Right lobe of liver (tissue), 4 donors: ENCODE measurements around the gene JAM3.

ENCODE experiments used
- CTCF ChIP-seq, 4 donors: fragments of 200-600 bp in 3 of 4; fragments of 450-650 bp in 1 of 4; IDR thresholded peaks; one replicate each; pipeline versions ENCODE4 v1.5.1 to v1.8.0; 2016 to 2022; ENCODE audit warnings: antibody characterized with exemption in 4 of 4, mild to moderate bottlenecking in 2 of 4
- POLR2A ChIP-seq: fragments of 450-650 bp; IDR thresholded peaks from one replicate; pipeline ENCODE4 v1.6.1; 2017; ENCODE audit warnings: antibody characterized with exemption, mild to moderate bottlenecking
- donor health status: DM: no; HTN: no; CAD: no.
- donor health status: DM: no; HTN: no; CAD: no.
- donor health status: DM: no; HTN: yes; CAD: no.

- TF ChIP-seq CTCF (IDR thresholded peaks at IDR 0.05) (no peak), POLR2A (peak; percentile 8)
Measured at GRCh38 chr11:134033696-134034491, 35.0 kb upstream of the JAM3 start.
